IMR-90 (cell line): Measurements from ENCODE around the gene CMBL. TPM values are rescaled to one million over a fixed set of nuclear protein-coding genes. Genes with fewer than 3 reads are reported as not detected.

Experiments used
- ATAC-seq: fragments of 200-7000 bp; cut with Tn5 transposase; 2 replicates; pipeline ENCODE4 v1.9.1; 2020; ENCODE audit warnings: low read depth, mild to moderate bottlenecking, moderate library complexity
- BruUV-seq: library from RNA; stranded (reverse); fragments of 400-500 nt; replicated peaks from 2 replicates; lab custom pipeline; 2021; lab: Mats Ljungman, UMichigan
- CTCF ChIA-PET: fragments of 300-600 bp; formaldehyde crosslinking; extraction: SDS; loops from one replicate; lab custom pipeline; 2021; ENCODE audit warnings: antibody characterized with exemption; lab: Yijun Ruan, JAX
- POLR2A ChIA-PET: fragments of 300-600 bp; sonication (Branson Sonifier 250); formaldehyde crosslinking; loops from one replicate; lab custom pipeline; 2022; ENCODE audit warnings: antibody characterized with exemption; ENCODE audit not compliant: unreplicated experiment; lab: Charles Lee
- DNase-seq: peaks from one replicate; pipeline ENCODE4 v3.0.0; 2013
- H2AFZ ChIP-seq: replicated peaks from 2 replicates; pipeline ENCODE3; 2013; ENCODE audit warnings: low read length, mild to moderate bottlenecking; ENCODE audit not compliant: poor library complexity
- H2AK5ac ChIP-seq: 2 replicates; pipeline ENCODE4 v1.6.1; 2013; ENCODE audit warnings: low read depth, low read length, inconsistent platforms
- H2AK9ac ChIP-seq: replicated peaks from 2 replicates; pipeline ENCODE3; 2013; ENCODE audit warnings: mild to moderate bottlenecking, low read depth, low read length, moderate library complexity; ENCODE audit not compliant: poor library complexity
- H2BK120ac ChIP-seq: 2 replicates; pipeline ENCODE4 v1.6.1; 2013; ENCODE audit warnings: low read depth, low read length, inconsistent platforms
- H2BK15ac ChIP-seq: 3 replicates; pipeline ENCODE4 v1.6.1; 2013; ENCODE audit warnings: low read depth, low read length, inconsistent platforms
- H2BK20ac ChIP-seq: 2 replicates; pipeline ENCODE4 v1.6.1; 2013; ENCODE audit warnings: low read depth, mild to moderate bottlenecking, inconsistent platforms, low read length, moderate library complexity
- H2BK5ac ChIP-seq: 2 replicates; pipeline ENCODE4 v1.6.1; 2013; ENCODE audit warnings: mild to moderate bottlenecking, low read depth, low read length, inconsistent platforms; ENCODE audit not compliant: poor library complexity, severe bottlenecking
- H3K14ac ChIP-seq: replicated peaks from 2 replicates; pipeline ENCODE4 v1.6.1; 2013; ENCODE audit warnings: low read depth, low read length, inconsistent platforms
- H3K18ac ChIP-seq: 2 replicates; pipeline ENCODE4 v1.6.1; 2013; ENCODE audit warnings: low read depth, low read length, control low read depth
- H3K23ac ChIP-seq: 2 replicates; pipeline ENCODE4 v1.6.1; 2013; ENCODE audit warnings: low read depth, low read length, inconsistent platforms
- H3K27ac ChIP-seq: 2 replicates; pipeline ENCODE4 v1.5.1; 2013; ENCODE audit warnings: mild to moderate bottlenecking, control low read depth, low read length; ENCODE audit not compliant: insufficient read depth
- H3K27me3 ChIP-seq: 2 replicates; pipeline ENCODE4 v1.6.1; 2013; ENCODE audit warnings: low read length; ENCODE audit not compliant: control insufficient read depth, insufficient read depth
- H3K36me3 ChIP-seq: 2 replicates; pipeline ENCODE4 v1.6.1; 2013; ENCODE audit warnings: low read length, mixed read lengths; ENCODE audit not compliant: control insufficient read depth, insufficient read depth
- H3K4ac ChIP-seq: 2 replicates; pipeline ENCODE4 v1.6.1; 2013; ENCODE audit warnings: low read depth, low read length, inconsistent platforms
- H3K4me1 ChIP-seq: 2 replicates; pipeline ENCODE4 v1.6.1; 2013; ENCODE audit warnings: low read length, mixed read lengths; ENCODE audit not compliant: control insufficient read depth, insufficient read depth
- H3K4me2 ChIP-seq: 2 replicates; pipeline ENCODE4 v1.6.1; 2013; ENCODE audit warnings: low read depth, mild to moderate bottlenecking, control low read depth, low read length, moderate library complexity
- H3K4me3 ChIP-seq: 2 replicates; pipeline ENCODE4 v1.5.1; 2013; ENCODE audit warnings: low read depth, mild to moderate bottlenecking, control low read depth, low read length, moderate library complexity; ENCODE audit not compliant: insufficient read depth
- H3K56ac ChIP-seq: 2 replicates; pipeline ENCODE4 v1.6.1; 2013; ENCODE audit warnings: low read length, inconsistent platforms; ENCODE audit not compliant: insufficient read depth; ENCODE audit errors: extremely low read depth
- H3K79me1 ChIP-seq, 2 experiments: 2 replicates each; pipeline ENCODE4 v1.6.1; 2013; ENCODE audit warnings: low read length in 2 of 2, inconsistent platforms in 1 of 2, low read depth in 1 of 2
- H3K9ac ChIP-seq: 2 replicates; pipeline ENCODE4 v1.6.1; 2013; ENCODE audit warnings: low read depth, low read length, control low read depth
- H3K9me1 ChIP-seq: 2 replicates; pipeline ENCODE4 v1.6.1; 2013; ENCODE audit warnings: low read length, inconsistent platforms; ENCODE audit not compliant: insufficient read depth
- H3K9me3 ChIP-seq: 2 replicates; pipeline ENCODE4 v1.6.1; 2013; ENCODE audit warnings: low read length; ENCODE audit not compliant: control insufficient read depth, insufficient read depth
- H4K20me1 ChIP-seq: 2 replicates; pipeline ENCODE4 v1.6.1; 2013; ENCODE audit warnings: low read length, inconsistent platforms; ENCODE audit not compliant: insufficient read depth
- H4K5ac ChIP-seq: 2 replicates; pipeline ENCODE4 v1.6.1; 2013; ENCODE audit warnings: mild to moderate bottlenecking, low read depth, low read length, control low read depth
- H4K8ac ChIP-seq, 2 experiments: 2 replicates each; pipeline ENCODE4 v1.6.1; 2013; ENCODE audit warnings: low read depth in 2 of 2, low read length in 2 of 2, control low read depth in 1 of 2, inconsistent platforms in 1 of 2
- H4K91ac ChIP-seq: 2 replicates; pipeline ENCODE4 v1.6.1; 2013; ENCODE audit warnings: low read depth, low read length, inconsistent platforms; ENCODE audit not compliant: insufficient read depth
- BHLHE40 ChIP-seq: fragments of 150-350 bp; IDR thresholded peaks from 2 replicates; pipeline ENCODE4 v1.6.1; 2016; ENCODE audit warnings: mild to moderate bottlenecking, low read depth, low read length
- CHD1 ChIP-seq: IDR thresholded peaks from 2 replicates; pipeline ENCODE4 v1.6.1; 2012; ENCODE audit warnings: low read depth, low read length, improper control_type of control experiment
- MAFK ChIP-seq: IDR thresholded peaks from 2 replicates; pipeline ENCODE4 v1.6.1; 2012; ENCODE audit warnings: low read depth, low read length, improper control_type of control experiment
- MXI1 ChIP-seq: IDR thresholded peaks from 2 replicates; pipeline ENCODE4 v1.6.1; 2012; ENCODE audit warnings: low read depth, mild to moderate bottlenecking, low read length, moderate library complexity, borderline replicate concordance
- POLR2A ChIP-seq: IDR thresholded peaks from 2 replicates; pipeline ENCODE4 v1.6.1; 2012; ENCODE audit warnings: mild to moderate bottlenecking, low read depth, low read length
- WGBS, 2 experiments: methylation state at CpG; one replicate each; pipeline versions ENCODE4 v1.1.5 to v1.1.7; 2013; ENCODE audit warnings: missing lambda C conversion rate in 2 of 2; ENCODE audit not compliant: insufficient read length in 1 of 2; ENCODE audit errors: extremely low coverage in 2 of 2; 5-methylcytosine and 5-hydroxymethylcytosine counted together
- dilution Hi-C: fragments of 300-500 bp; cut with HindIII; formaldehyde crosslinking; loops from one replicate; pipeline ENCODE4 v1.14.3; 2018; ENCODE audit warnings: low sequenced_read_pairs; ENCODE audit not compliant: unreplicated experiment
- in situ Hi-C: fragments of 300-500 bp; cut with MboI; formaldehyde crosslinking; loops from 3 replicates; pipeline ENCODE4 v1.14.3; 2019; ENCODE audit warnings: low sequenced_read_pairs, inconsistent platforms, mixed read lengths
- intact Hi-C: fragments of 100-400 bp; cut with micrococcal nuclease; formaldehyde crosslinking; loops from 2 replicates; pipeline ENCODE4 v1.10.0; 2022
- polyA plus RNA-seq, 3 experiments: library from polyadenylated mRNA; depleted of rRNA; stranded (reverse); fragments of >200 nt; gene quantifications; 2 replicates each; pipeline ENCODE4 v1.2.3, GENCODE V29; 2012; ENCODE audit warnings: low replicate concordance in 1 of 3
- total RNA-seq: library from RNA; depleted of rRNA; stranded (reverse); fragments of >200 nt; gene quantifications from 2 replicates; pipeline ENCODE4 v1.2.3, GENCODE V29; 2012
- TF ChIP-seq, protein P1 (sequence below): fragments of 150-350 bp; IDR thresholded peaks from 2 replicates; pipeline ENCODE4 v1.6.1; 2017; ENCODE audit warnings: mild to moderate bottlenecking, antibody characterized with exemption, low read length, low read depth
- TF ChIP-seq, protein P2 (sequence below): fragments of 150-350 bp; IDR thresholded peaks from 2 replicates; pipeline ENCODE4 v1.6.1; 2016; ENCODE audit warnings: low read depth, mild to moderate bottlenecking, low read length, moderate library complexity, borderline replicate concordance

CMBL gene
- total and polyA plus RNA-seq, 2 of the 4 experiments (the other 2 are of a cell fraction) = 5.0 to 26.3 TPM

DNA sequence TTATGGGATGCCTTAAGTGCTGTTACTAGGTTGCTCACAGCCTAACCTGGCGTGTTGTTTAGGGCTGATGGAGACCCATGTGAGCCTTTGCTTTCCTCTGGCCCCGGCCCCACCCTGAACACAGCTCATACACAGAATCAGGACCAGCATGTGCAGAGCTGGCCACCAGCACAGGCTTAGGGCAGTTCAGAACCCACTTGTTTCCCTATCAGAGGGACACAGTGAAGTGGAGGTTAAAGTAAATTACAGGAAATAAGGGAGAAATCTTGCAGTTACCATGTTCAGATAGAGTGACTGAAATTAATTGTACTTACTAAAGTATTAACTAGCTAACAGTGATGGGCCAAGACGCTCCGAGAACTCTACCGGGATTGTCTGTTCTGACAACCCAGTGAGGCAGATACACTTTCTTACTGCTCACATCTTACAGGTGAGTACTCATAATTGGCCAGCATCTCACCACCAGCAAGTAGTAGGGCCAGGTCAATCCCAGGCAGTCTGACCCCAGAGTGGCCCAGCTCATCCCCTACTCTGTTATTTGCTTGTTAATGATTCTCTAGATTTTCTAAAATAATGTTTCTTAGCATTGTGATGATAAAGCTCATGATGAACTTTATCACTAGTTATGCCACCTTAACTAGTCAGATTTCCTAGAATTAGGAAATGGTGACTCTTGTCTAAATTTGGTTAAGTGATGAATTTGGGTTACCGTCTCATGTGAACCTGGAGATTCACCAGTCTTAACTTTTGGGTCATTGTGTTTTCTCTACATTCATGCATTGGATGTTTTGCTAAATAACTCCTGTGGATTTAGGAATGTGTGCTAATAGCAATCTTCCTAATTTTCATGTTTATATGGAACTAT lies 42.2 kb downstream of the CMBL start:
- no CpG with 5 or more reads among the region's 6 CpGs for WGBS, 2 experiments

More for the DNA sequence above, 42.2 kb downstream of the CMBL start:
- no peak overlapping the region for H4K91ac ChIP-seq
- peaks cover 9 to 24% of the 10 kb centered on the region in 2 experiments for H3K79me1 ChIP-seq
- H3K4me1 ChIP-seq = peaks cover 4% of the 10 kb centered on the region; the same call in 1 of the 2 replicates
- BruUV-seq = no TSS peak
- H3K56ac ChIP-seq = no peak overlapping the region
- H2AFZ ChIP-seq = no peak overlapping the region
- no peak overlapping the region for H2BK20ac ChIP-seq
- H3K9me1 ChIP-seq = peaks cover 23% of the 10 kb centered on the region
- no peak overlapping the region for H2BK5ac ChIP-seq
- dilution Hi-C loops (no loop called here), in situ Hi-C loops (no loop called here), intact Hi-C loops (no loop called here)
- no peak overlapping the region for H3K23ac ChIP-seq
- H3K27me3 ChIP-seq = no peaks in the 10 kb centered on the region
- no peaks in the 10 kb centered on the region for H3K9me3 ChIP-seq
- H4K5ac ChIP-seq = no peak overlapping the region
- peaks cover 31% of the 10 kb centered on the region for H3K36me3 ChIP-seq
- TF ChIP-seq, protein P1, sequence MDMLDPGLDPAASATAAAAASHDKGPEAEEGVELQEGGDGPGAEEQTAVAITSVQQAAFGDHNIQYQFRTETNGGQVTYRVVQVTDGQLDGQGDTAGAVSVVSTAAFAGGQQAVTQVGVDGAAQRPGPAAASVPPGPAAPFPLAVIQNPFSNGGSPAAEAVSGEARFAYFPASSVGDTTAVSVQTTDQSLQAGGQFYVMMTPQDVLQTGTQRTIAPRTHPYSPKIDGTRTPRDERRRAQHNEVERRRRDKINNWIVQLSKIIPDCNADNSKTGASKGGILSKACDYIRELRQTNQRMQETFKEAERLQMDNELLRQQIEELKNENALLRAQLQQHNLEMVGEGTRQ = no peak
- TF ChIP-seq BHLHE40 = no peak
- no peak for TF ChIP-seq MXI1
- TF ChIP-seq CHD1 = no peak
- TF ChIP-seq MAFK = no peak
- TF ChIP-seq POLR2A = no peak
- TF ChIP-seq, protein P2, sequence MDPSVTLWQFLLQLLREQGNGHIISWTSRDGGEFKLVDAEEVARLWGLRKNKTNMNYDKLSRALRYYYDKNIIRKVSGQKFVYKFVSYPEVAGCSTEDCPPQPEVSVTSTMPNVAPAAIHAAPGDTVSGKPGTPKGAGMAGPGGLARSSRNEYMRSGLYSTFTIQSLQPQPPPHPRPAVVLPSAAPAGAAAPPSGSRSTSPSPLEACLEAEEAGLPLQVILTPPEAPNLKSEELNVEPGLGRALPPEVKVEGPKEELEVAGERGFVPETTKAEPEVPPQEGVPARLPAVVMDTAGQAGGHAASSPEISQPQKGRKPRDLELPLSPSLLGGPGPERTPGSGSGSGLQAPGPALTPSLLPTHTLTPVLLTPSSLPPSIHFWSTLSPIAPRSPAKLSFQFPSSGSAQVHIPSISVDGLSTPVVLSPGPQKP = no peak
- H3K27ac ChIP-seq = no peak overlapping the region
- H2BK120ac ChIP-seq = no peak overlapping the region
- no peak overlapping the region for H3K18ac ChIP-seq
- H4K8ac ChIP-seq = no peak overlapping the region
- no peak overlapping the region for H2AK9ac ChIP-seq
- peaks cover 32% of the 10 kb centered on the region for H4K20me1 ChIP-seq
- ATAC-seq = no peak
- no peak overlapping the region for H3K4ac ChIP-seq
- no peak overlapping the region for H3K14ac ChIP-seq
- ChIA-PET CTCF (no interaction called here), POLR2A (no interaction called here)
- no peak for DNase-seq
- no peak overlapping the region for H2AK5ac ChIP-seq
- H3K4me3 ChIP-seq = no peak overlapping the region
- no peak overlapping the region for H3K4me2 ChIP-seq
- no peak overlapping the region for H3K9ac ChIP-seq
- H2BK15ac ChIP-seq = no peak overlapping the region
